HG03095 (cell line): ENCODE results near the gene HACE1.
"Not testable (repeated sequence)": the region's sequence is repeated elsewhere in the genome, so short reads cannot be mapped to it uniquely, and the experiment has no call there.

ENCODE experiments used
- ATAC-seq: cut with Tn5 transposase; IDR thresholded peaks from one replicate; pipeline ENCODE4 v1.9.1; 2021; ENCODE audit warnings: moderate library complexity; ENCODE audit not compliant: unreplicated experiment

The HACE1 gene

GRCh38 chr6:104750449-104750848 lies 109.3 kb downstream of the HACE1 start:
- ATAC-seq = no peak

- ATAC-seq = not testable (repeated sequence)
Measured at GRCh38 chr6:104739124-104739523, 120.6 kb downstream of the HACE1 start.

- ATAC-seq = not testable (repeated sequence)
Measured at GRCh38 chr6:104737567-104737966, 122.2 kb downstream of the HACE1 start.

- no peak for ATAC-seq
Measured at GRCh38 chr6:104736545-104736944, 123.2 kb downstream of the HACE1 start.

GRCh38 chr6:104730450-104730849 lies 129.3 kb downstream of the HACE1 start:
- no peak for ATAC-seq

- no peak for ATAC-seq
Measured at GRCh38 chr6:104729433-104729832, 130.3 kb downstream of the HACE1 start.

- ATAC-seq = no peak
Measured at GRCh38 chr6:104728448-104728847, 131.3 kb downstream of the HACE1 start.

- no peak for ATAC-seq
Measured at GRCh38 chr6:104718672-104719071, 141.0 kb downstream of the HACE1 start.

GRCh38 chr6:104716858-104717257 lies 142.9 kb downstream of the HACE1 start:
- no peak for ATAC-seq

- ATAC-seq = no peak
Measured at GRCh38 chr6:104714796-104715195, 144.9 kb downstream of the HACE1 start.

GRCh38 chr6:104713982-104714381 lies 145.7 kb downstream of the HACE1 start:
- ATAC-seq = no peak

GRCh38 chr6:104711371-104711770 lies 148.3 kb downstream of the HACE1 start:
- ATAC-seq = no peak

GRCh38 chr6:104710543-104711335 lies 149.0 kb downstream of the HACE1 start:
- no peak for ATAC-seq

GRCh38 chr6:104705916-104706442 lies 153.7 kb downstream of the HACE1 start:
- no peak for ATAC-seq

GRCh38 chr6:104705095-104705707 lies 154.5 kb downstream of the HACE1 start:
- no peak for ATAC-seq

GRCh38 chr6:104704191-104704590 lies 155.5 kb downstream of the HACE1 start:
- no peak for ATAC-seq

GRCh38 chr6:104702126-104702841 lies 157.4 kb downstream of the HACE1 start:
- ATAC-seq = no peak

GRCh38 chr6:104700371-104701185 lies 159.1 kb downstream of the HACE1 start:
- ATAC-seq = no peak

GRCh38 chr6:104699593-104700329 lies 160.0 kb downstream of the HACE1 start:
- no peak for ATAC-seq

- ATAC-seq = no peak
Measured at GRCh38 chr6:104698979-104699378, 160.7 kb downstream of the HACE1 start.
